ENCODE data around the gene PHRF1.

DNA sequence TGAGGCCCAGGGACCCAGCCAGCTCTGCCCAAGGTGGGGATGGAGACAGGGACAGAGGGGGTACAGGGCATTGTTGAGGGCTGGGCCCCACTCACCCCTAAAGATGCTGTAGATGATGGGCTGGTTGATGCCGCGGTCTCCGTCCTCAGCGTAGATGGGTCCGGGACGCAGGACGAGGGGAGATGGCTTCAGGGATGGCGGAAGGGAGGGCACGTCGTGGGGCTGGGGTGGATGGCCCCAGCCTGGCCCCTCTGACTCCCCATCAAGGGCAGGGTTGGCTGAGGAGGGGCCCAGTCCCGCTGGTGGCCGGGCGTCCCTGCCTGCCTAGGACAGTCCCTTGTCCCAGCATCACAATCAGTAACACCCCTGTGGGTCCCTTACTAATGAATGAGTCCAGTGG is 43.9 kb downstream of the PHRF1 start:
- TF ChIP-seq, protein P1, sequence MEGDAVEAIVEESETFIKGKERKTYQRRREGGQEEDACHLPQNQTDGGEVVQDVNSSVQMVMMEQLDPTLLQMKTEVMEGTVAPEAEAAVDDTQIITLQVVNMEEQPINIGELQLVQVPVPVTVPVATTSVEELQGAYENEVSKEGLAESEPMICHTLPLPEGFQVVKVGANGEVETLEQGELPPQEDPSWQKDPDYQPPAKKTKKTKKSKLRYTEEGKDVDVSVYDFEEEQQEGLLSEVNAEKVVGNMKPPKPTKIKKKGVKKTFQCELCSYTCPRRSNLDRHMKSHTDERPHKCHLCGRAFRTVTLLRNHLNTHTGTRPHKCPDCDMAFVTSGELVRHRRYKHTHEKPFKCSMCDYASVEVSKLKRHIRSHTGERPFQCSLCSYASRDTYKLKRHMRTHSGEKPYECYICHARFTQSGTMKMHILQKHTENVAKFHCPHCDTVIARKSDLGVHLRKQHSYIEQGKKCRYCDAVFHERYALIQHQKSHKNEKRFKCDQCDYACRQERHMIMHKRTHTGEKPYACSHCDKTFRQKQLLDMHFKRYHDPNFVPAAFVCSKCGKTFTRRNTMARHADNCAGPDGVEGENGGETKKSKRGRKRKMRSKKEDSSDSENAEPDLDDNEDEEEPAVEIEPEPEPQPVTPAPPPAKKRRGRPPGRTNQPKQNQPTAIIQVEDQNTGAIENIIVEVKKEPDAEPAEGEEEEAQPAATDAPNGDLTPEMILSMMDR (IDR thresholded peaks at IDR 0.05), result no peak
- TF ChIP-seq POLR2AphosphoS5 (IDR thresholded peaks at IDR 0.05) (no peak), EP300 (IDR thresholded peaks at IDR 0.05) (no peak)
